Mammary epithelial cell (primary cell): ENCODE measurements around the gene EFHD1.

Experiments used
- CTCF ChIP-seq, 2 donors: IDR thresholded peaks in 1 of 2; conservative IDR thresholded peaks in 1 of 2; 2 replicates each; pipeline ENCODE4 v1.5.1; 2011 to 2012; ENCODE audit warnings: inconsistent platforms in 2 of 2, low read length in 2 of 2, mild to moderate bottlenecking in 2 of 2, control low read depth in 1 of 2, low read depth in 1 of 2; ENCODE audit not compliant: insufficient read depth in 1 of 2; ENCODE audit errors: extremely low read depth in 1 of 2
- EZH2 ChIP-seq: IDR thresholded peaks from 2 replicates; pipeline ENCODE4 v1.6.1; 2012; ENCODE audit warnings: low read length, inconsistent platforms, borderline replicate concordance

DNA sequence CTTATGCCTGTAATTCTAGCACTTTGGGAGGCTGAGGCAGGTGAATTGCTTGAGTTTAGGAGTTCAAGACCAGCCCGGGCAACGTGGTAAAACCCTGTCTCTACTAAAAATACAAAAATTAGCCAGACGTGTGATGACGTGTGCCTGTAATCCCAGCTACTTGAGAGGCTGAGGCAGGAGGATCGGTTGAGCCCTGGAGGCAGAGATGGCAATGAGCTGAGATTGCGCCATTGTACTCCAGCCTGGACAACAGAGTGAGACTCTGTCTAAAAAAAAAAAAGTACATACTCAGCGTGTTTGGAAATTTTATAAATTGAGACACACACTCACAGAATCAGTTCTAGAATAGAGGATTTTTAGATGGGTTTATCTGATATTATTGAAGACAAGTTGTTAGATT lies 46.6 kb downstream of the EFHD1 start:
- TF ChIP-seq CTCF (conservative IDR thresholded peaks at IDR 0.05 in 1 of 2, IDR thresholded peaks at IDR 0.05 in 1 of 2; ENCODE audit: extremely low read depth in 1 of 2, insufficient read depth in 1 of 2, low read depth in 1 of 2, low read length in 2 of 2), result no peak
- TF ChIP-seq EZH2, result no peak
